Lower leg skin (tissue), 3 donors: ENCODE measurements around the gene PCDHGA8.
"Not testable (repeated sequence)": the region's sequence is repeated elsewhere in the genome, so short reads cannot be mapped to it uniquely, and the experiment has no call there.

Source experiments
- CTCF ChIP-seq, 3 donors: fragments of 450-650 bp; IDR thresholded peaks; one replicate each; pipeline ENCODE4 v1.5.1; 2016; ENCODE audit warnings: antibody characterized with exemption in 3 of 3, mild to moderate bottlenecking in 3 of 3, moderate library complexity in 2 of 3
- POLR2A ChIP-seq, 2 donors: fragments of 450-650 bp; IDR thresholded peaks; one replicate each; pipeline ENCODE4 v1.6.1; 2016 to 2017; ENCODE audit warnings: antibody characterized with exemption in 2 of 2, mild to moderate bottlenecking in 1 of 2, moderate library complexity in 1 of 2

- TF ChIP-seq CTCF, POLR2A (IDR thresholded peaks at IDR 0.05): not testable (repeated sequence)
Measured at GRCh38 chr5:141397756-141398551, 5.5 kb downstream of the PCDHGA8 start, which contains the start of gene PCDHGB5.
